GM23248 (cell line): ENCODE results near the gene GPD2.

ENCODE experiments used
- EZH2 ChIP-seq: fragments of 200-600 bp; sonication (generic); IDR thresholded peaks from 2 replicates; pipeline ENCODE4 v1.6.1; 2018; ENCODE audit warnings: antibody characterized with exemption, mild to moderate bottlenecking; ENCODE audit not compliant: insufficient read depth, poor library complexity, severe bottlenecking
- EZH2phosphoT487 ChIP-seq: fragments of 200-600 bp; sonication (generic); IDR thresholded peaks from 2 replicates; pipeline ENCODE4 v1.6.1; 2018; ENCODE audit warnings: antibody characterized with exemption, moderate library complexity, mild to moderate bottlenecking, low read depth; ENCODE audit not compliant: insufficient read depth

DNA sequence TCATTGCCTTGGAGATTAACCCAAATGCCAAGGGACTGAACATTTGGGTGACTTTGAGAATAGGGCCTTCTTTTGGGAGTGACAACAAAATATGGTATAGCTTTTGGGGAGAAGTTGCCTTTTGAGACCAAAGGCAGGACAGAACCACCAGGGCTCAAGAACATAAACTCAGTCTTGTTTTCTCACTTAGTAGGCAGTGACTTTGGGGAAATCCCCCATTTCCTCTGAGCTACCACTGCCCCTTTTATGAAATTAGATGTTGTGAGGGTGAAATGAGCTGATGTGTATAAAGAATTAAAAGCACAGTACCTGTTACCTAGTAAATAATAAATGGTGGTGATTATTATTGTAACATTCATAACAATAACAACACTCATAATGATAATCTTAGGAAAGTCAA is 36.5 kb downstream of the GPD2 start:
- TF ChIP-seq EZH2 (no peak), EZH2phosphoT487 (no peak)
